SH-SY5Y (cell line): ENCODE data around the gene TAF13.

ENCODE experiments used
- GATA2 ChIP-seq: IDR thresholded peaks from 2 replicates; pipeline ENCODE4 v1.6.1; 2011; ENCODE audit warnings: mild to moderate bottlenecking, low read depth, low read length
- GATA3 ChIP-seq: IDR thresholded peaks from 2 replicates; pipeline ENCODE4 v1.6.1; 2011; ENCODE audit warnings: low read depth, mild to moderate bottlenecking, low read length, moderate library complexity

GRCh38 chr1:109105881-109106280 is 30.1 kb upstream of the TAF13 start:
- TF ChIP-seq GATA3 (no peak), GATA2 (no peak)
